IPS-NIHi7 (cell line): ENCODE results near the gene LTB4R.

ENCODE experiments used
- DNase-seq: peaks from one replicate; pipeline ENCODE4 v3.0.0; 2012; ENCODE audit warnings: mixed read lengths; ENCODE audit errors: extremely low spot score

Gene LTB4R

DNA sequence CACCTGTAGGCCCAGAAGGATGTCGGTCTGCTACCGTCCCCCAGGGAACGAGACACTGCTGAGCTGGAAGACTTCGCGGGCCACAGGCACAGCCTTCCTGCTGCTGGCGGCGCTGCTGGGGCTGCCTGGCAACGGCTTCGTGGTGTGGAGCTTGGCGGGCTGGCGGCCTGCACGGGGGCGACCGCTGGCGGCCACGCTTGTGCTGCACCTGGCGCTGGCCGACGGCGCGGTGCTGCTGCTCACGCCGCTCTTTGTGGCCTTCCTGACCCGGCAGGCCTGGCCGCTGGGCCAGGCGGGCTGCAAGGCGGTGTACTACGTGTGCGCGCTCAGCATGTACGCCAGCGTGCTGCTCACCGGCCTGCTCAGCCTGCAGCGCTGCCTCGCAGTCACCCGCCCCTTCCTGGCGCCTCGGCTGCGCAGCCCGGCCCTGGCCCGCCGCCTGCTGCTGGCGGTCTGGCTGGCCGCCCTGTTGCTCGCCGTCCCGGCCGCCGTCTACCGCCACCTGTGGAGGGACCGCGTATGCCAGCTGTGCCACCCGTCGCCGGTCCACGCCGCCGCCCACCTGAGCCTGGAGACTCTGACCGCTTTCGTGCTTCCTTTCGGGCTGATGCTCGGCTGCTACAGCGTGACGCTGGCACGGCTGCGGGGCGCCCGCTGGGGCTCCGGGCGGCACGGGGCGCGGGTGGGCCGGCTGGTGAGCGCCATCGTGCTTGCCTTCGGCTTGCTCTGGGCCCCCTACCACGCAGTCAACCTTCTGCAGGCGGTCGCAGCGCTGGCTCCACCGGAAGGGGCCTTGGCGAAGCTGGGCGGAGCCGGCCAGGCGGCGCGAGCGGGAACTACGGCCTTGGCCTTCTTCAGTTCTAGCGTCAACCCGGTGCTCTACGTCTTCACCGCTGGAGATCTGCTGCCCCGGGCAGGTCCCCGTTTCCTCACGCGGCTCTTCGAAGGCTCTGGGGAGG lies at the start of gene LTB4R:
LTB4R (plus strand) TSS at position 857 of the 959 bp plus-strand sequence. CDS start 4,150 bp downstream, outside the sequence.
- DNase-seq: peak; percentile 73

GRCh38 chr14:24261969-24262327 lies 49.4 kb upstream of the LTB4R start:
- no peak for DNase-seq

DNA sequence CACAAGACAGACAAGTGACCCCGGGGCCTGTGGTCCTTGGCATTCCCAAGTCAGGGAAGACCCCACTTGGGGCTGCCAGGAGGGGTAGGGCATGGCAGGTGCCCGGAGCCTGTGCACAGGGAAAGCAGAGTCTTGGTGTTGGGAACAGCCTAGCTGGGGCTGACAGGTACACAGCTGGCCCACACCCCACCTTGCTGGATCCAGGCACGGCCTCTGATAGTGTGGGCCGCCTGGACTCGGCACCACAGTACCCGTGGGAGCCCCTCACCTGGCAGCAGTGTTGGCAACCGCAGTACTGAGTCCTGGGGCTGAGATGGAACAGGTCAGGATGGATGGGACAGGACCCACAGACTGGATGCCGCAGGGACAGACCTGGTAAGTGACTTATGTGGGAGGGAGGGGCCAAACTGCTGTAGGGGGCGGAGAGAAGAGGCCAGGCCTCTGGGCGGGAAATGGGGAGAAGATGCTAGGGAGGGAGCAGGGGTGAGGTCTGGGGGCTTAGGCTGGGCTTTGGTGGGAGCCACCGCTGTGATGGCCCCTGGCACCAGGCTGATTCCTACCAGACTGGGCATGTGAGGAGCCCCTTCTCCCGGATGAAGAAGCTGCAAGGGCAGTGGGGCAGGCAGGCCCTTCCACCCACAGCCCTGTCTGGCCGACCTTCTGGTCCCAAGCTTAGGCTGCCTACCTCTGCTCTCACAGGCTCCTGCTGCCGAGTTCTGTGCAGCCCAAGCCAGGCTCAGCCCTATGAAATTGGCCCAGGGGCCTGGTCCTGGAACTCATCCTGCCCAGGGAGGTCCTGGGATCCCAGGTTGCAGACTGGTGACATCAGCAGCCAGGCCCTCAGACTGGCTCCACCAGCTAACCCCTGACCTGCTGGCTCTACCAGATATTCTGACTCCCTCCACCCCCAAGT lies 48.2 kb upstream of the LTB4R start, which contains the start of gene TGM1:
TGM1 (minus strand) TSS at position 357 of the 913 bp plus-strand sequence. CDS start 825 bp downstream, outside the sequence.
- peak; percentile 46 for DNase-seq

DNA sequence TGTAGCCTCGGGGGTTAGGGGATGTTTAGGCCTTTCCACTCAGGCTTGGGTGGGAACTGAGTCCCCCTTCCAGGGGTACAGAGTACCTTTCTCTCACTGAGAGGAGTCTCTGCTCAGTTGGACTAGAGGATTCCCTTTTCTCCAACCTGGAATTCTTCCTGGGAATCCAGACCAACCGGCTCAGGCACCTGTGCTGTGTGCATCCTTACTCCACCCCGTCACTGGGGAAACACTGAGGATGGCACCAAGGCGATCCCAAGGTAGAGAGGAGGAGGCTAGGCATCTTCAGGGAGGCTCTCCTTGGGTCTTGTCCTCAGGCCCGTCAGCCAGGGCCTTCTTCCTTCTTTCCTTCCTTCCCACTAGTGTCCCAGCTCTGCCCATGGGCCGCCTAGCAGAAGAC lies 47.5 kb upstream of the LTB4R start:
- DNase-seq: no peak

GRCh38 chr14:24264298-24264697 lies 47.0 kb upstream of the LTB4R start:
- no peak for DNase-seq

GRCh38 chr14:24266344-24267244 lies 44.7 kb upstream of the LTB4R start:
- no peak for DNase-seq

- DNase-seq: no peak
Observed at GRCh38 chr14:24267516-24267915, 43.8 kb upstream of the LTB4R start.

DNA sequence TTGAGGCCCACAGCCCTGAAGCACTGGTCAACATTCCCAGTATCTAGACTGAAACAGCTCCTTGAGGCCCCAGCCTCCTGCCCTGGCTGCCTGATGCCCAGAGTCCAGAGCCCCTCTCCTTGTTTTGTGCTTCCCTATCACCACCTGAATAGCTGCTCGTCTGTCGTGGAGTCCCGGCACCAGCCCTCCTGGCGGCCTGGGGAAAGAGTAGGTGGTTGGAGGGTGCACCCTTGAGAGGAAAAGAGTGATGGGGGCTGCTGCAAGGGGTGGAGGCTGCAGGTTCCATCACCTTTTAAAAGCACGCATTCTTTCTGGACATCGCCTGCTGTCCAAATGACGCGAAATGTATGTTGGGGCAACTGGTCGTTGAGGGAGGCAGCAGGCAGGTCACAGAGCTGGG lies 43.1 kb upstream of the LTB4R start:
- DNase-seq: no peak

DNA sequence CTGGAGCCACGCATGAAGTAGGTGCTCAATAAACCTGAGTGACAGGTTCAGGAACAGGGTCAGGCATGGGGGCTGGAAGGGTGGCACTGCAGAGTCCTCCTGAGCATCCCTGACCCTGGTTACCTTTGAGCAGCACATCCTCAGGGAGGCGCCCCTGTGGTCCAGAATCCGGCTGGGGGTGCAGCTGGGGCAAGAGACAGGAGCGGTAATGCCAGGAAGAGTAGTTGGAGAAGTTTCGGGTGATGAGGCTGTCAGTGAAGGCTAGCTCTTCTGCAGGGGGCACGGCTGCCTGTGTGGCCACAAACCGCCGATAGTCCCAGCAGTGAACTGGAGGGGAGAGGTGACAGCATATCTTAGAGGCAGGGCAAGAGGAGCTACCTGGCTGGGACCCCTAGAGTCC lies 41.9 kb upstream of the LTB4R start:
- no peak for DNase-seq

GRCh38 chr14:24269910-24270536 lies 41.3 kb upstream of the LTB4R start:
- no peak for DNase-seq

- no peak for DNase-seq
Observed at GRCh38 chr14:24270537-24271133, 40.7 kb upstream of the LTB4R start.

GRCh38 chr14:24271134-24271833 lies 40.0 kb upstream of the LTB4R start, which contains the start of gene RABGGTA:
TSS of gene RABGGTA (minus strand) at chr14:24271597. CDS start at chr14:24271115, 482 bp downstream.
- peak; percentile 99 for DNase-seq

GRCh38 chr14:24271834-24272263 lies 39.5 kb upstream of the LTB4R start:
- DNase-seq: no peak

DNA sequence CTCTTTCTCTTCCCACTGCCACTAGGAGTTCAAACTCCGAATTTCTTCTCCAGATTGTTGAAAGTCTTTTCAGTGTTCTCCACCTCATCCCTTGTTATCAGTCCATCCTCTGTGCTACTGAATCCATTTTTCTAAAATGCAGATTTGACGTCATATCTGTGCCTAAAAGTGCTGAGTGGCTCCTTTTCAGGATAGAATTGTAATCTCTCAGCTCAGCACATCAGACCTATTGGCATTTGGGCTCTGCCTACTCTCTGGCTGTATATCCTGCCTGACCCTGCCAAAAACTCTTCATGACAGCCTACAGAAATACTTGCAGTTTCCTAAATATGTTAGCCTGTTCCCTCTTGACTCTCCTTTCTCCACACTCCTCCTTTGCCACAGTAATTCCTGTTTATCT lies 38.8 kb upstream of the LTB4R start:
- DNase-seq: no peak

- no peak for DNase-seq
Observed at GRCh38 chr14:24273422-24273998, 37.8 kb upstream of the LTB4R start.

DNA sequence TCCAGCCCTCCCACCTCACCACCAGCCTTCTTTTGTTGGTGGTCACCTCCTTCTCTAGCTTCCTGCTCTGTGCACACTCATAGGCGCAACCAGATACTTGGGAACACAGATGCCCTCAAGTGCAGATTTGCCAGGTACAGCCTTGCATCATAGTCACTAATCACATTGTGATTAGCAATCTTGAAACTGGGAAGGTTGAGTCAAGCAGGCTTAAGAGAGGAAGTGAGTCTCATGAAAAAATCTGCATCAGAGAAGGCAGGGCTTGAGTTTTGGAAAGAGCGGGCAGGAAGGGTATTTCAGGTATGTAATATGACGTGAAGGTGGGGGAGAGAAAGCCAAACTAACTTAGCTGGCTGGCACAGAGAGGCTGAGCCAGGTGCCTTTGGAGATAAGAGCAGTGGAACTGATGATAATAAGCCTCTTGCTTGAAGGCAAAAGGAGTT lies 37.2 kb upstream of the LTB4R start:
- no peak for DNase-seq

DNA sequence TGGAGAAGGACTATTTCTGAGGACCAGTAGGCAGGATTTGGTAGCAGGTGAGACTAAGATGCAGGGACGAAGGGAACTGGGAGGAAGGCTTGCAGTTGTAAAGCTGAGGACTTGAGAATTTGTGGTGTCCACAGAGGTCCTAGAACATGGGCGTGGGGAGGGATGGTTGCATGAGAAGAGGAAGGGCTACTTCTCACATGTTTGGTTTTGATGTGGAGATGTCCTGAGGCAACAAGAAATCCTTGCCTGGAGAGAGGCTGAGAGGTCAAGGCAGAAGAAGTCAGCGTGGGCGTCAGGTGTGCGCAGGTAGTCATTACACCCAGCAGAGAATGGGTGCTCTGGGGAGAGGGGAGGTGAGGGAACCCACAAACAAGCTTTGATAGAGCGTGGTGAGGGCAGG lies 34.2 kb upstream of the LTB4R start:
- DNase-seq: no peak

GRCh38 chr14:24277606-24278321 lies 33.5 kb upstream of the LTB4R start:
- DNase-seq: no peak
